SK-N-SH treated with all-trans-retinoic acid at 6 μM for 48 hours (cell line): ENCODE results near the gene SFT2D1.

Experiments used
- ARNTL ChIP-seq: fragments of 450-650 bp; formaldehyde crosslinking; IDR thresholded peaks from 2 replicates; pipeline ENCODE4 v1.5.0; 2020; ENCODE audit warnings: low read depth, mild to moderate bottlenecking, moderate library complexity, borderline replicate concordance
- RARB ChIP-seq: fragments of 250-450 bp; sonication (Bioruptor Pico); IDR thresholded peaks from 2 replicates; pipeline ENCODE4 v1.8.0; 2021; ENCODE audit warnings: mild to moderate bottlenecking, moderate library complexity
- SNAI2 ChIP-seq: fragments of 250-450 bp; sonication (Bioruptor Pico); IDR thresholded peaks from 2 replicates; pipeline ENCODE4 v1.5.0; 2020; ENCODE audit warnings: mild to moderate bottlenecking, moderate library complexity
- TCF4 ChIP-seq: fragments of 250-450 bp; sonication (Bioruptor Pico); IDR thresholded peaks from 2 replicates; pipeline ENCODE4 v1.8.0; 2021; ENCODE audit warnings: mild to moderate bottlenecking, moderate library complexity, borderline replicate concordance
- ZFP30 ChIP-seq: fragments of 450-650 bp; formaldehyde crosslinking; IDR thresholded peaks from 2 replicates; pipeline ENCODE4 v1.5.0; 2022; ENCODE audit warnings: mild to moderate bottlenecking, moderate library complexity
- TF ChIP-seq, protein P1 (sequence below): fragments of 250-450 bp; sonication (Bioruptor Pico); IDR thresholded peaks from 2 replicates; pipeline ENCODE4 v1.8.0; 2020; ENCODE audit warnings: mild to moderate bottlenecking, moderate library complexity, borderline replicate concordance

DNA sequence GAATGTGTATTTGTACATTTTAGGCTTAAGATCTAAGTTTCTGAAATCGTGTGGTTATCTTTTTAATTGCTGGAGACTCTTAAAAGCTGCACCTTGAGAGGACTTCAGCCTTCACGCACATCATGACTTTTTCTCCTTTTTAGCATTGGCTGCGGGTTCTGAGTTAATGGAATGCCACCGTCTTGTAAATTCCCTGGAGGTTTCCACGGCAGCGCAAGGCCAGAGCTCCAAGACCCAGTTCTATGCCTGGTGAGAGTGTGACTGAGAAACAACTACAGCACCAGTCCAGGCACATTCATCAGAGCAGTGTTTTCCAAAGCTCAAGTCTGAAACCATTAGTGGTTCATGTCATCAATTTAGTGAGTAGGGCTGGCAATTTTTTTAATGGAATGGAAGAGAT is 57.1 kb downstream of the SFT2D1 start:
- TF ChIP-seq ZFP30 (no peak), RARB (no peak), ARNTL (CRISPR knock-in tag) (no peak), TCF4 (no peak), SNAI2 (CRISPR knock-in tag) (no peak)
- TF ChIP-seq, protein P1, sequence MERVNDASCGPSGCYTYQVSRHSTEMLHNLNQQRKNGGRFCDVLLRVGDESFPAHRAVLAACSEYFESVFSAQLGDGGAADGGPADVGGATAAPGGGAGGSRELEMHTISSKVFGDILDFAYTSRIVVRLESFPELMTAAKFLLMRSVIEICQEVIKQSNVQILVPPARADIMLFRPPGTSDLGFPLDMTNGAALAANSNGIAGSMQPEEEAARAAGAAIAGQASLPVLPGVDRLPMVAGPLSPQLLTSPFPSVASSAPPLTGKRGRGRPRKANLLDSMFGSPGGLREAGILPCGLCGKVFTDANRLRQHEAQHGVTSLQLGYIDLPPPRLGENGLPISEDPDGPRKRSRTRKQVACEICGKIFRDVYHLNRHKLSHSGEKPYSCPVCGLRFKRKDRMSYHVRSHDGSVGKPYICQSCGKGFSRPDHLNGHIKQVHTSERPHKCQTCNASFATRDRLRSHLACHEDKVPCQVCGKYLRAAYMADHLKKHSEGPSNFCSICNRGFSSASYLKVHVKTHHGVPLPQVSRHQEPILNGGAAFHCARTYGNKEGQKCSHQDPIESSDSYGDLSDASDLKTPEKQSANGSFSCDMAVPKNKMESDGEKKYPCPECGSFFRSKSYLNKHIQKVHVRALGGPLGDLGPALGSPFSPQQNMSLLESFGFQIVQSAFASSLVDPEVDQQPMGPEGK (CRISPR knock-in tag): no peak
